GM10248 (cell line): ENCODE results near the gene PCNX2.

Source experiments
- CTCF ChIA-PET: fragments of 300-600 bp; sonication (Branson Sonifier 250); formaldehyde crosslinking; extraction: SDS; loops from one replicate; lab custom pipeline; 2021; ENCODE audit warnings: antibody characterized with exemption; lab: Yijun Ruan, JAX
- POLR2A ChIA-PET: fragments of 350-650 bp; sonication (Branson Sonifier 250); formaldehyde crosslinking; extraction: SDS; loops from one replicate; lab custom pipeline; 2020; ENCODE audit warnings: antibody characterized with exemption; lab: Yijun Ruan, JAX
- DNase-seq: peaks from one replicate; pipeline ENCODE4 v3.0.0; 2012; ENCODE audit errors: extremely low spot score
- TF ChIP-seq, protein P1 (sequence below): IDR thresholded peaks from 2 replicates; pipeline ENCODE4 v1.5.1; 2012; ENCODE audit warnings: mild to moderate bottlenecking, low read depth; ENCODE audit errors: extremely low read depth, missing control alignments, control extremely low read depth

The PCNX2 gene

DNA sequence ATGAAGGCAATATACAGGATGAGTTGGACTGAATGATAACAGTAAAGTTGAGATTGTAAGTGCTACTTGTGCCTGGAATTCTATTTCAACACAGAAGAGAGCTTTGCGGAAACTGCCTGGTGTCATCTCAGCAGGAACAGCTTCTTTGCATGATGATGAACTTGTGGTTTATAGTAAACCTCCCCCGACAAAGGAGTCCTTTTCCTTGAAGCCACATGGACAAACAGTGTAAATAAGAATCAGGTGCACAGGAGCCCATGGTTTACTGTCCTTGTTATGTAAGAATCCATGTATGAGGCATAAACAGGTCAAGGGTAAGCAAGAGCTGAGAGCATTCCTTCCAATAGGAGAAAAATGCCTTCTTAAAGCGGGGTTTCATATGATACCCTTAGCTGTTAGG is 66.2 kb downstream of the PCNX2 start:
- TF ChIP-seq, protein P1, sequence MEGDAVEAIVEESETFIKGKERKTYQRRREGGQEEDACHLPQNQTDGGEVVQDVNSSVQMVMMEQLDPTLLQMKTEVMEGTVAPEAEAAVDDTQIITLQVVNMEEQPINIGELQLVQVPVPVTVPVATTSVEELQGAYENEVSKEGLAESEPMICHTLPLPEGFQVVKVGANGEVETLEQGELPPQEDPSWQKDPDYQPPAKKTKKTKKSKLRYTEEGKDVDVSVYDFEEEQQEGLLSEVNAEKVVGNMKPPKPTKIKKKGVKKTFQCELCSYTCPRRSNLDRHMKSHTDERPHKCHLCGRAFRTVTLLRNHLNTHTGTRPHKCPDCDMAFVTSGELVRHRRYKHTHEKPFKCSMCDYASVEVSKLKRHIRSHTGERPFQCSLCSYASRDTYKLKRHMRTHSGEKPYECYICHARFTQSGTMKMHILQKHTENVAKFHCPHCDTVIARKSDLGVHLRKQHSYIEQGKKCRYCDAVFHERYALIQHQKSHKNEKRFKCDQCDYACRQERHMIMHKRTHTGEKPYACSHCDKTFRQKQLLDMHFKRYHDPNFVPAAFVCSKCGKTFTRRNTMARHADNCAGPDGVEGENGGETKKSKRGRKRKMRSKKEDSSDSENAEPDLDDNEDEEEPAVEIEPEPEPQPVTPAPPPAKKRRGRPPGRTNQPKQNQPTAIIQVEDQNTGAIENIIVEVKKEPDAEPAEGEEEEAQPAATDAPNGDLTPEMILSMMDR: no peak
- ChIA-PET POLR2A (no interaction called here), CTCF (no interaction called here)
- DNase-seq: no peak

DNA sequence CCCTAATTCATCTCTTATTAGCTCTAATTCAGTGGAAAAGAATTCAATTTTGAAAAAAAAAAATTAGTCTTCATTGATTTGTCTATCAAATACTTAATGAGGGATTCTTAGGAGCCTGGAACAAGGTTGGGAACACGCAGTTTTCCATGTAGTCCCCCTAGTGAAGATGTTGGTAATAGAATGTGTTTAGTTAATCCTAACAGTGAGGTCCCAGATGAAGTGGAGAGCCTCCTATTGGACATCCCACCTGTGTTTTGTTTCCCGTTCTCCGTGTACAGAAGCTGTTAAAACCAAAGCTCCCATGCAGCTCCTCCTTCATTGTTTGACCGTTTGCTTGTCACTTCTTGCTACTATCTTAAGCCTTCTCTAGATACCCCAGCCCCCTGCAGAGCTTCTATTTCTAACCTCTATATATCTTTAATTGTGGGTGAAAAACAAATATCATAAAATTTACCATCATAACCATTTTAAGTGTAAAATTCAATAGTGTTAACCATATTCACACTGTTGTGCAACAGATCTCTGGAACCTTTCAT is 67.5 kb downstream of the PCNX2 start:
- POLR2A ChIA-PET: no interaction called here
- no peak for DNase-seq
- TF ChIP-seq, protein P1: no peak
- CTCF ChIA-PET: interaction anchor here (1.2 kb wide), 1 partner anchor 12 kb away, joined by 3 read pairs; no protein-coding TSS in a partner anchor

DNA sequence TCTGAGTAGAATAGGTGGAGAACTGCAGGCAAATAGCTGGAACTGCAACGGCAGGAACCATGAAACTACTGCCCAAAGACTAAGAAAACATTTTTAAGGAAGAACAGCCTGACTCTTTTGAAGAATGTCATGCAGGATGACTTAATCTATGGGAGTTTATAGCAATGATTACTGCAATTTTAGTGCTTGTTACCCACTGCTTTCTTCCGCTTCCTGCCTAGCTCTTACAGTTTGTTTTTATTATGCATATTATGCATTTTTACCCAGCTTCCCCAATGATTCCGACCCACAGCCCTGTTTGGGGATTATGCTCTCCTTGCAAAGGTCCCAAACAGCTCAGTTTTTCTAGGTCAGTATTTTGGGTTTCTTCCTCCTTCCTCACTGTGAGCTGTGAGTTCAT is 71.2 kb downstream of the PCNX2 start:
- ChIA-PET CTCF (interaction anchor here (1.0 to 3.7 kb wide), 2 partner anchors 9 kb away, joined by 4 to 12 read pairs; no protein-coding TSS in a partner anchor), POLR2A (no interaction called here)
- TF ChIP-seq, protein P1: no peak
- DNase-seq: no peak

DNA sequence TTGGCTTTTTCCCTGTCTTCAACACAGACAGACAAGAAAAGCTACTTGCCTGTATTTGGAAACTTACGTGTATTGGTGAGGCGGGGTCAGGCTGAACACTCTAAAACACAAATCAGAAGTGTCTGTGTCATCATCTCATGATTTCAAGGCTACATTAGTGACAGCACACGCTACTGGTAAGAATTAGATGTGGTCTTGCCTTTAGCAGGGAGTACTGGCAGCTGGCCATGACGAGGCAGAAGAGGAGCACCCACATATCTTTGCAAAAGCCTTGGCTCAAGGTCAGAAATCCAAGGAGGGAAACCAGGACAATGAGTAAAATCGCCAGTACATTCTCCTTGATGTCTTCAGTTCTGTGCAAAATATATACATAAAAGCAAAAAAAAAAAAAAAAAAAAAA is 77.7 kb downstream of the PCNX2 start:
- ChIA-PET POLR2A (no interaction called here), CTCF (interaction anchor here (1.2 kb wide), 1 partner anchor 13 kb away, joined by 3 read pairs; no protein-coding TSS in a partner anchor)
- no peak for DNase-seq
- TF ChIP-seq, protein P1: no peak

DNA sequence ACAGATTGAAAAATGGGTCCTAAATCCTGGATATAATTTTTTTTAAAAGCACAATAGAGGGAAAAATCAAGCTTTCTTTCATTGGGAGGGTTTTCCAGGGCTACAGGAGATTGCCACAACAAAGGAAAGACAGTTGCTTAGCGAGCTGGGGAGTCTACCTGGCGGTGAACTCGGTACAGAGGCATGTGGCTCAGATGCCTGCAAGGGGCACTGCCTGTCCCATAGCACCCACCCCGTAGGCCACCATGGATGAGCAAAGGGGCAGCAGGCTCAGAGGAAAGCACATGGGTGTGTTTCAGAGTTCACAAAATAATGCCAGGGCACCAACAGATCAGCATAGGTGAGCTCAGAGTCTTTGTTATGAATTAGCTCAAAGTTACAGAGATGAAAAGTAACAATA is 79.5 kb downstream of the PCNX2 start:
- POLR2A ChIA-PET: no interaction called here

DNA sequence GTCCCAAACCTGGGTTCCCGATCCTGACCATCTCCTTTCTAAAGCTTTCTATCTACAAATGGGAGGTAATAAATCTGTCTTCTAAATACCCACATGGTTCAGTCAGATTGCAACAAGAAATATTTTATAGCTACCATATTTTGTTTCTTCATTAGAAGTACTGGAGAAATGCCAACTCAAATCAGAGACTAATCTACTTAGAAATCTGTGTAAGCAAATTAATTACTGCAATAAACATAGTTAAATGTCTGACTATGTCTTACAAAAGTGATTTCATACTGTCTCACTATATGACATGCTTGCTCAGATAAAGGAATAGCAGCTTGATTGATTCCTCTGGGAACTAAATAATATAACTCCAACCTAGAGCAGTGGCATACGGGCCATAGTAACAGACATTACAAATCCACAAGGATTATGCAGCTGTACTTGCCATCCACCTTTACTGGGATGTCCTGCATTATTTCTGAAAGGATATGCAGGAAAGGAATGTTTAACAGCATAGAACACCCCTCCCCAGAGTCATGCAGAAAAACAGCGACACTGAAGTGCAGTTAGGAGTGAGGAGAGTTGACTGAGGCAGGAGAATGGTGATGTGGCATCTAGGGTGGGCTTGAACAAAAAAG is 80.3 kb downstream of the PCNX2 start:
- ChIA-PET POLR2A (no interaction called here), CTCF (interaction anchor here (1.2 to 2.3 kb wide), 6 partner anchors 8 to 19 kb away, joined by 3 to 12 read pairs (median 6); no protein-coding TSS in a partner anchor)
- TF ChIP-seq, protein P1: no peak
- no peak for DNase-seq

More for the DNA sequence above, 79.5 kb downstream of the PCNX2 start:
- no peak for DNase-seq
- TF ChIP-seq, protein P1: no peak
- CTCF ChIA-PET: interaction anchor here (1.2 to 2.3 kb wide), 6 partner anchors 9 to 18 kb away, joined by 3 to 12 read pairs (median 6); no protein-coding TSS in a partner anchor
